HEK293 (cell line): ENCODE measurements around the gene PFN1.

ENCODE experiments used
- CTCF ChIA-PET: fragments of 350-600 bp; formaldehyde crosslinking; extraction: SDS; loops from one replicate; lab custom pipeline; 2021; ENCODE audit warnings: antibody characterized with exemption; lab: Yijun Ruan, JAX
- POLR2A ChIA-PET: fragments of 300-600 bp; formaldehyde crosslinking; extraction: SDS; loops from one replicate; lab custom pipeline; 2020; ENCODE audit warnings: antibody characterized with exemption, inconsistent platforms; lab: Yijun Ruan, JAX
- H3K27ac ChIP-seq: fragments of 200-500 bp; sonication (Bioruptor generic); 2 replicates; pipeline ENCODE4 v1.5.1; 2014; ENCODE audit warnings: low read depth, low read length, control low read depth, inconsistent platforms; ENCODE audit errors: extremely low read depth
- H3K36me3 ChIP-seq, 2 experiments: fragments of 200-500 bp in 1 of 2; sonication (Bioruptor generic) in 1 of 2; 1 replicate in 1 of 2; 2 replicates in 1 of 2; pipeline ENCODE4 v1.5.1; 2014 to 2017; ENCODE audit warnings: inconsistent platforms in 2 of 2, low read length in 2 of 2; ENCODE audit not compliant: control insufficient read depth in 2 of 2, insufficient read depth in 1 of 2
- H3K4me1 ChIP-seq: fragments of 200-500 bp; sonication (Bioruptor generic); 2 replicates; pipeline ENCODE4 v1.5.1; 2014; ENCODE audit warnings: mild to moderate bottlenecking, low read length, inconsistent platforms; ENCODE audit not compliant: control insufficient read depth, insufficient read depth
- H3K4me3 ChIP-seq: 2 replicates; pipeline ENCODE4 v1.5.1; 2011; ENCODE audit warnings: low read depth, mild to moderate bottlenecking, control low read depth, low read length, moderate library complexity
- H3K9me3 ChIP-seq: fragments of 200-500 bp; sonication (Bioruptor generic); 2 replicates; pipeline ENCODE4 v1.5.1; 2014; ENCODE audit warnings: low read depth, low read length, inconsistent platforms; ENCODE audit not compliant: control insufficient read depth, insufficient read depth
- EGR2 ChIP-seq: fragments of 450-650 bp; formaldehyde crosslinking; IDR thresholded peaks from 2 replicates; pipeline ENCODE4 v1.5.1; 2016; ENCODE audit warnings: low read depth, missing biosample characterization, missing genetic modification characterization
- INSM2 ChIP-seq: fragments of 450-650 bp; formaldehyde crosslinking; IDR thresholded peaks from 2 replicates; pipeline ENCODE4 v1.5.1; 2016; ENCODE audit warnings: missing biosample characterization, missing genetic modification characterization
- KLF8 ChIP-seq: fragments of 450-650 bp; formaldehyde crosslinking; IDR thresholded peaks from 2 replicates; pipeline ENCODE4 v1.5.1; 2016; ENCODE audit warnings: missing biosample characterization, missing genetic modification characterization
- ZBTB1 ChIP-seq: fragments of 450-650 bp; formaldehyde crosslinking; IDR thresholded peaks from 2 replicates; pipeline ENCODE4 v1.5.1; 2016; ENCODE audit warnings: missing biosample characterization, missing genetic modification characterization
- ZNF133 ChIP-seq: fragments of 450-650 bp; formaldehyde crosslinking; IDR thresholded peaks from 2 replicates; pipeline ENCODE4 v1.5.1; 2016; ENCODE audit warnings: missing biosample characterization, missing genetic modification characterization
- ZNF19 ChIP-seq: fragments of 450-650 bp; formaldehyde crosslinking; IDR thresholded peaks from 2 replicates; pipeline ENCODE4; 2016; ENCODE audit warnings: missing biosample characterization, missing genetic modification characterization, low read depth
- ZNF214 ChIP-seq: fragments of 450-650 bp; formaldehyde crosslinking; IDR thresholded peaks from 2 replicates; pipeline ENCODE4 v1.5.1; 2017; ENCODE audit warnings: missing biosample characterization, mild to moderate bottlenecking, missing genetic modification characterization, borderline replicate concordance
- ZNF266 ChIP-seq: fragments of 450-650 bp; formaldehyde crosslinking; IDR thresholded peaks from 2 replicates; pipeline ENCODE4 v1.5.1; 2016; ENCODE audit warnings: missing biosample characterization, missing genetic modification characterization, low read depth
- ZNF350 ChIP-seq: fragments of 450-650 bp; formaldehyde crosslinking; IDR thresholded peaks from 2 replicates; pipeline ENCODE4 v1.5.0; 2017; ENCODE audit warnings: missing biosample characterization, mild to moderate bottlenecking, missing genetic modification characterization
- ZNF394 ChIP-seq: fragments of 450-650 bp; formaldehyde crosslinking; IDR thresholded peaks from 2 replicates; pipeline ENCODE4 v1.5.1; 2016; ENCODE audit warnings: missing biosample characterization, missing genetic modification characterization, mild to moderate bottlenecking, moderate library complexity, borderline replicate concordance
- ZNF433 ChIP-seq: fragments of 450-650 bp; formaldehyde crosslinking; IDR thresholded peaks from 2 replicates; pipeline ENCODE4 v1.5.1; 2016; ENCODE audit warnings: missing biosample characterization, missing genetic modification characterization, low read depth
- ZNF518A ChIP-seq: fragments of 450-650 bp; formaldehyde crosslinking; conservative IDR thresholded peaks from 2 replicates; pipeline ENCODE4 v1.5.1; 2016; ENCODE audit warnings: low read depth, missing biosample characterization, missing genetic modification characterization
- ZNF544 ChIP-seq: fragments of 450-650 bp; formaldehyde crosslinking; IDR thresholded peaks from 2 replicates; pipeline ENCODE4 v1.5.0; 2017; ENCODE audit warnings: missing biosample characterization, missing genetic modification characterization
- ZNF623 ChIP-seq: fragments of 450-650 bp; formaldehyde crosslinking; IDR thresholded peaks from 2 replicates; pipeline ENCODE4 v1.5.1; 2016; ENCODE audit warnings: missing biosample characterization, missing genetic modification characterization
- ZNF692 ChIP-seq: fragments of 450-650 bp; formaldehyde crosslinking; IDR thresholded peaks from 2 replicates; pipeline ENCODE4 v1.5.1; 2016; ENCODE audit warnings: missing biosample characterization, missing genetic modification characterization
- ZNF707 ChIP-seq: fragments of 450-650 bp; formaldehyde crosslinking; IDR thresholded peaks from 2 replicates; pipeline ENCODE4 v1.5.1; 2016; ENCODE audit warnings: missing biosample characterization, missing genetic modification characterization
- ZNF76 ChIP-seq: fragments of 450-650 bp; formaldehyde crosslinking; IDR thresholded peaks from 2 replicates; pipeline ENCODE4; 2016; ENCODE audit warnings: low read depth, missing biosample characterization, missing genetic modification characterization, borderline replicate concordance
- TF ChIP-seq, protein P1 (sequence below): fragments of 450-650 bp; formaldehyde crosslinking; conservative IDR thresholded peaks from 2 replicates; pipeline ENCODE4 v1.5.1; 2016; ENCODE audit warnings: low read depth, missing biosample characterization, missing genetic modification characterization

PFN1 gene

DNA sequence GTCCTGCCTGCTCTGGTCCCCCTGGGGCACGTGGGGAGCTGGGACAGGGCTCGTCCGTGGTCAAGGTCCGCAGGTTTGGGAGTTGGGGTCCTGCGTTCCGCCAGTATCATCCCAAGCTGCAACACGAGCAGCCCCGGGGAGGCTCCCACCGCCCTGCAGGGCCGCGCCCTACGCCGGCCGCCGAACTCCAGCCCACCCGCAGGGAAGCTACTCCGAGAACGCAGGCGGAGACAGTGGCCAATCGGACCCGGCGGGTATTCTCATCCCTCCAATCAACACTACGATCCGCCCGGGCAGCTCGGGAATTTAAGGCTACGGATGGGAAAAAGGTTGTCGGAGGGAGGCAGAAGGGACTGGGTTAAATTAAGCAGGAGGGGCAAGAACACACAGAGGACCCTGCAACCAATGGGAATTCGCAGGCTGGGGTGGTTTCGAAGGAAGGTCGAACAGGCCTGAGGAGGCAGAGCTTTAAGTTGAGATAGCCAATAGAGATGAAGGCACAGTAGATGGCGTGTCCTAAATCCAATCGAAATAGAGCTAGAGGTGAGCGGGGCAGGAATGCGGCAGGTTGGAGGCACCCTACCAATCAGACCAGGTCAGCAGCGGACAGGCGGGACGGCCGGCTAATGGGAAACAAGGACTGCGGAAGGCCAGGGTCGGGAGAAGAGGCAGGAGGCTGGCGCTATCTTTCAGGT, 18.7 kb upstream of the PFN1 start (continued):
- peak; percentile 67 for TF ChIP-seq KLF8 (tag by site-specific recombination)
- 0 out of 2 replicates have a peak, but pooled peaks have one; percentile 10 for TF ChIP-seq INSM2 (tag by site-specific recombination)
- TF ChIP-seq ZNF692 (tag by site-specific recombination): no peak; the same call in 1 of the 2 replicates

- ChIA-PET POLR2A (interaction anchor here (0.8 to 11.3 kb wide), 5 partner anchors 15 to 409 kb away, joined by 9 to 358 read pairs (median 27); partner anchors contain the start of genes CAMTA2, ENO3, INCA1 and KIF1C), CTCF (interaction anchor here (0.6 to 4.0 kb wide), 6 partner anchors 8 to 170 kb away, joined by 3 to 22 read pairs (median 6); partner anchors contain the start of gene CAMTA2)
- Histone ChIP-seq H3K27ac (no peak overlapping the region), H3K9me3 (peaks cover 3% of the 10 kb centered on the region; the same call in 1 of the 2 replicates), H3K4me3 (no peak overlapping the region), H3K4me1 (peaks cover 15% of the 10 kb centered on the region), H3K36me3 (peaks cover 19 to 21% of the 10 kb centered on the region in 2 experiments)
- TF ChIP-seq ZNF76 (no peak), ZNF518A (tag by site-specific recombination) (peak; percentile 55; the same call in 1 of the 2 replicates), ZNF394 (tag by site-specific recombination) (peak; percentile 74; the same call in 1 of the 2 replicates), ZBTB1 (no peak), ZNF623 (peak; percentile 41; the same call in 1 of the 2 replicates), ZNF707 (tag by site-specific recombination) (no peak), ZNF544 (no peak), ZNF214 (no peak), ZNF350 (tag by site-specific recombination) (no peak), ZNF133 (tag by site-specific recombination) (no peak), EGR2 (tag by site-specific recombination) (no peak), ZNF19 (tag by site-specific recombination) (no peak), ZNF266 (no peak), ZNF433 (tag by site-specific recombination) (0 out of 2 replicates have a peak, but pooled peaks have one; percentile 16)
- TF ChIP-seq, protein P1, sequence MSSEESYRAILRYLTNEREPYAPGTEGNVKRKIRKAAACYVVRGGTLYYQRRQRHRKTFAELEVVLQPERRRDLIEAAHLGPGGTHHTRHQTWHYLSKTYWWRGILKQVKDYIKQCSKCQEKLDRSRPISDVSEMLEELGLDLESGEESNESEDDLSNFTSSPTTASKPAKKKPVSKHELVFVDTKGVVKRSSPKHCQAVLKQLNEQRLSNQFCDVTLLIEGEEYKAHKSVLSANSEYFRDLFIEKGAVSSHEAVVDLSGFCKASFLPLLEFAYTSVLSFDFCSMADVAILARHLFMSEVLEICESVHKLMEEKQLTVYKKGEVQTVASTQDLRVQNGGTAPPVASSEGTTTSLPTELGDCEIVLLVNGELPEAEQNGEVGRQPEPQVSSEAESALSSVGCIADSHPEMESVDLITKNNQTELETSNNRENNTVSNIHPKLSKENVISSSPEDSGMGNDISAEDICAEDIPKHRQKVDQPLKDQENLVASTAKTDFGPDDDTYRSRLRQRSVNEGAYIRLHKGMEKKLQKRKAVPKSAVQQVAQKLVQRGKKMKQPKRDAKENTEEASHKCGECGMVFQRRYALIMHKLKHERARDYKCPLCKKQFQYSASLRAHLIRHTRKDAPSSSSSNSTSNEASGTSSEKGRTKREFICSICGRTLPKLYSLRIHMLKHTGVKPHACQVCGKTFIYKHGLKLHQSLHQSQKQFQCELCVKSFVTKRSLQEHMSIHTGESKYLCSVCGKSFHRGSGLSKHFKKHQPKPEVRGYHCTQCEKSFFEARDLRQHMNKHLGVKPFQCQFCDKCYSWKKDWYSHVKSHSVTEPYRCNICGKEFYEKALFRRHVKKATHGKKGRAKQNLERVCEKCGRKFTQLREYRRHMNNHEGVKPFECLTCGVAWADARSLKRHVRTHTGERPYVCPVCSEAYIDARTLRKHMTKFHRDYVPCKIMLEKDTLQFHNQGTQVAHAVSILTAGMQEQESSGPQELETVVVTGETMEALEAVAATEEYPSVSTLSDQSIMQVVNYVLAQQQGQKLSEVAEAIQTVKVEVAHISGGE: 0 out of 2 replicates have a peak, but pooled peaks have one; percentile 31
Observed at GRCh38 chr17:4965311-4965986, 17.1 kb upstream of the PFN1 start.
